Measurements from ENCODE around the gene PIH1D1.
"Not testable (repeated sequence)": the region's sequence is repeated elsewhere in the genome, so short reads cannot be mapped to it uniquely, and the experiment has no call there.

The PIH1D1 gene

GRCh38 chr19:49479975-49480628, 28.5 kb upstream of the PIH1D1 start:
- DNase-seq = no peak

- peak; percentile 52 for DNase-seq
Measured at GRCh38 chr19:49475995-49476880, 24.6 kb upstream of the PIH1D1 start.

DNA sequence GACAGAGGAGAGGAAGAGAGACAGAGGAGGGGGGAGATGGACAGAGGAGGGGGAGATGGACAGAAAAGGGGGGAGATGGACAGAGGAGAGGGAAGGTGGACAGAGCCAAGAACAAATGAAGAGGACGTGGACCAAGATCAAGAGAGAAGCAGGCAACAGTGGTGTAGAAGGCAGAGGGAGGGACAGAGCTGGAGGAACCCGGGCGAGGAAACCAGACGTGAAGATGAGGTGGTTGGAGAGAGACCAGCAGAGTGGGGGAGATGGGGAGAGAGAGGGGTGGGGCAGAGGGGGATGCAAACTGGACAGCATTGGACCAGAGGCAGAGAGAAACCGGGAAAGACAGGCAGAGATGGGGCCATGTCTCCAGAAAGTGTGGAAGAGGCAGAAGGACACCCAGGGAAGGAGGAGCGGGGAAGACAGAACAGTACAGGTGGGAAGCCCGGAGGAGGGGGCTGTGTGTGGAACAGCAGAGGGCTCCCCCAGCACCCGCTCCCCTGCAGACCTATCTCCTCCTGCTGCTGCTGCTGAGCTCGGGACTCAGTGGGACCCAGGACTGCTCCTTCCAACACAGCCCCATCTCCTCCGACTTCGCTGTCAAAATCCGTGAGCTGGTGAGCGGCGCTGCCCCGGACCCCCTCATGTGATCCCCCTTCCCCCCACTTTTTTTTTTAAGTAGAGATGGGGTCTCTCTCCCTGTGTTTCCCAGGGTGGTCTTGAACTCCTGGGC, 23.7 kb upstream of the PIH1D1 start:
- no peak for DNase-seq

DNA sequence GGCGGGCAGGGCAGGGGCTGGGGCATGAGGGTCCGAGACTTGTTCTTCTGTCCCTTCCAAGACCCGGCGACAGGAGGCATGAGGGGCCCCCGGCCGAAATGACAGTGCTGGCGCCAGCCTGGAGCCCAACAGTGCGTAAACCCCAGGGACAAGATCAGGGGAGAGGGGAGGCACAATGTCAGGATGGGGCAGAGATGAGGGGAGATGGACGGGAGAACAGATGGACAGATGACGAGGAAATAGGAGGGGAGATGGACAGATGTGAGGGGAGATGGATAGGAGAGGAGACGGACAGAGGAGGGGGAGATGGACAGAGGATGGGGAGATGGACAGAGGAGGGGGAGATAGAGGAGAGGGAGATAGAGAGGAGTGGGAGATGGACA, 22.9 kb upstream of the PIH1D1 start:
- no peak for DNase-seq

DNA sequence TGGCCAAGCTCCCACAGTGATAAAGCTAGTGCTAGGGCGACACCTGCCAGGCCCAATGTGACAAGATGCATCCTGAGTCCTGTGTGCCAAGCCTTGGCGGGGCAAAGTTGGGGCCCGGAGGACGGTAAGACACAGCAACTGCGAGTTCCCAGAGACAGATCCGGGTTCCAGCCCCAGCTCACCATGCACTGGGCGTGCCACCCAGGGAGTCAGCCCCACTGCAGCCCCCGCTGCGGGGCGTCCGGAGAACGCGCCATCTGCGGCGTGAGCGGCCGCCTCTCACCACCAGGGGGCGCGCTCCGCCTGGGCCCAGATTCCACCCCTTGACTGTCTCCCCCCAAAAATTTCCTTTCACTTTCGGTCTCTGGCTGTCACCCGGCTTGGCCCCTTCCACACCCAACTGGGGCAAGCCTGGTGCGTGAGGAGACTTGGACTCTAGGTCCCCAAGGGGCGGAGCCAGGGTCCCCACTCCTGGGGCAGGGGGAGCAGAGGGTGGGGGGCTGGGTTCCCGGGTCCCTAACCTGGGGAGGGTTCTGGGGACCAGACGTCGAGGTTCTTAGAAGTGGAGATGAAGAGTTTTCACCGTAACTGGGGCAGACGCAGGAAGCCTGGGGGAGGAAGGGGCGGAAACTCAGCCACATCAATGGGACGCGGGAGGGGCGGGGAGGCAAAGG, 22.4 kb upstream of the PIH1D1 start, which contains the start of gene FLT3LG:
Gene FLT3LG (plus strand): TSS at position 348 of the 674 bp plus-strand sequence. CDS start 425 bp downstream, outside the sequence.
- peak; percentile 84 for DNase-seq

DNA sequence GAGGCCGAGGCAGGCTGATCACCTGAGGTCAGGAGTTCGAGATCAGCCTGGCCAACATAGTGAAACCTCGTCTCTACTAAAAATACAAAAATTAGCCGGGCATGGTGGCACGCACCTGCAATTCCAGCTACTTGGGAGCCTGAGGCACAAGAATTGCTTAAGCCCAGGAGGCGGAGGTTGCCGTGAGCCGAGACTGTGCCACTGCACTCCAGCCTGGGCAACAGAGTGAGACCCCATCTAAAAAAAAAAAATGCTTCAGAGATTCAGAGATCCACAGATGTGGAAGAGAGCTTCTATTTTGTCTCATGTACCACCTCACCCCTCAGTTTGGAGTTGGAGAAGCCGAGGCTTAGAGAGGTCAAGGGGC, 21.9 kb upstream of the PIH1D1 start:
- not testable (repeated sequence) for DNase-seq

GRCh38 chr19:49472936-49473335, 21.3 kb upstream of the PIH1D1 start:
- no peak for DNase-seq

- DNase-seq = no peak
Measured at GRCh38 chr19:49470615-49470978, 19.0 kb upstream of the PIH1D1 start.

GRCh38 chr19:49469828-49470614, 18.4 kb upstream of the PIH1D1 start:
- DNase-seq = peak; percentile 54

DNA sequence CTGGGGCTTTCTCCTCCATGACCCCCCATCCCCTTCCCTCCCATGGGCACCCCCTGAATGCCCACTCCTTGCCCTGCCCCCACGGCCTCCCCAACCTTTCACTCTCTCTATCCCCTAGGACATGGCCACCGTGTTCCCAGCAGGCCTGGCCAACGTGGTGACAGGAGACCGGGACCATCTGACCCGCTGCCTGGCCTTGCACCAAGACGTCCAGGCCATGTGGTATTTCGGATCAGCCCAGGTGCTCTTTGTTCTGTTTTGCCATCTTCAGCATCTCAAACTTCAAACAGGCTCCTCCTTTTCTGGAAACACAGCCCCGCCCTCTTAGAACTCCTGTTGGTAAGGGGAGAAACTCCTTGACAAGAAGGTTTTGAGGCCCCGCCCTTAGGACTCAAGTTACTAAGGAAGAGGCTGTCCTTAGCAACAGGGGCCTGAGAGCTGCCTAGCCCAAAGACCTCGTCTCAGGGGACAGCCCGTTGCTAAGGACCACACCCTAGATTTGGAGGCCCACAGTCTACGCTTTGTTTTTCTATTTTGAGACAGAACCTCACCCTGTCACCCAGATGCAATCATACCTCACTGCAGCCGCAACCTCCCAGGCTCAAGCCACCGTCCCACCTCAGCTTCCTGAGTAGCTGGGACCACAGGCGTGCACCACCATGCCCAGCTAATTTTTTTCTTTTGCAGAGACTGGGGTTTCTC, 17.3 kb upstream of the PIH1D1 start:
- DNase-seq = peak; percentile 69

DNA sequence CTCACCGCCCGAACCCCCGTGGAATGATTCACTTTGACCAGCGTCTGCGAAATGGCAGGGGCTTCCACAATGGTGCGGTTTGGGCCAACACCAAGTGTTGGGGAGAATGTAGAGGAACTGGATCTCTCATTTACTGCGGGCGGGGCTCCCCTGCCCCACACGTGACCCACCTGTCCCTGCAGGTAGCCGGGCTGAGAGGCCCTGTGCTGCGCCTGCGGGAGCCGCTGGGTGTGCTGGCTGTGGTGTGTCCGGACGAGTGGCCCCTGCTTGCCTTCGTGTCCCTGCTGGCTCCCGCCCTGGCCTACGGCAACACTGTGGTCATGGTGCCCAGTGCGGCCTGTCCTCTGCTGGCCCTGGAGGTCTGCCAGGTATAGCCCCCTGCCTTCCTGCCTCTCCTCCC, 16.6 kb upstream of the PIH1D1 start:
- no peak for DNase-seq

GRCh38 chr19:49465371-49465770, 13.8 kb upstream of the PIH1D1 start:
- no peak for DNase-seq

DNA sequence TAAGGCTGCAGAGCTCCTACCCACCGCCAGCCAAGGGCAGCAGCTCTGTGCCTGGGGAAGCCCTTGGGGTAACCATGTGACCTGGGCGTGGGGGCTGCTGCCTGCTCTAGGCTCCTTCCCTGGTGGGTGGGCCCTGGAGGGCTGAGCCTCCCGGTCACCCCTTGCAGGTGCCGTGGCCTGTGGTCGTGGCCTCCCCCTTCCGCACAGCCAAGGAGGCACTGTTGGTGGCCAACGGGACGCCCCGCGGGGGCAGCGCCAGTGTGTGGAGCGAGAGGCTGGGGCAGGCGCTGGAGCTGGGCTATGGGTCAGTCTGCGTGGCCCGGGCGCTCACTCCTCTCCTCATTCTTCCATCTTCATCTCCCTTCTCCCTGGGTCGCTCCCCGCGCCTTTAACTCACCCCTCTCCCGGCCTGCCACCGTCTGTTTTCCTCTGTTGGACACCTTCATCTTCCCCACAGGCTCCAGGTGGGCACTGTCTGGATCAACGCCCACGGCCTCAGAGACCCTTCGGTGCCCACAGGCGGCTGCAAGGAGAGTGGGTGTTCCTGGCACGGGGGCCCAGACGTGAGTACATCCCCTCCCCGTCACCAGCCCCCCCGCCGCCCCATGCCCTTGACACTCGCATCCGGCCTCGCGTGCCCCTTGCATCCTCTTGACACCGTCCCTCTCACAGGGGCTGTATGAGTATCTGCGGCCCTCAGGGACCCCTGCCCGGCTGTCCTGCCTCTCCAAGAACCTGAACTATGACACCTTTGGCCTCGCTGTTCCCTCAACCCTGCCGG, 12.5 kb upstream of the PIH1D1 start:
- DNase-seq = no peak

- DNase-seq = no peak
Measured at GRCh38 chr19:49462492-49462891, 10.9 kb upstream of the PIH1D1 start.

DNA sequence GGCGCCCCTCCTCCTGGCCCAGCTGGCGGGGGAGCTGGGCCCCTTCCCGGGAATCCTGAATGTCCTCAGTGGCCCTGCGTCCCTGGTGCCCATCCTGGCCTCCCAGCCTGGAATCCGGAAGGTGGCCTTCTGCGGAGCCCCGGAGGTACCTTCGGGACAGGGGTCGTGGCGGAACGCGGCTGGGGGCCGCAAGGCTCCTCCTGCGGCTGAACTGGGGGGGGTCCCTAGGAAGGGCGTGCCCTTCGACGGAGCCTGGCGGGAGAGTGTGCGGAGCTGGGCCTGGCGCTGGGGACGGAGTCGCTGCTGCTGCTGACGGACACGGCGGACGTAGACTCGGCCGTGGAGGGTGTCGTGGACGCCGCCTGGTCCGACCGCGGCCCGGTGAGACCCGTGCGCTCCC, 10.0 kb upstream of the PIH1D1 start:
- DNase-seq = no peak

DNA sequence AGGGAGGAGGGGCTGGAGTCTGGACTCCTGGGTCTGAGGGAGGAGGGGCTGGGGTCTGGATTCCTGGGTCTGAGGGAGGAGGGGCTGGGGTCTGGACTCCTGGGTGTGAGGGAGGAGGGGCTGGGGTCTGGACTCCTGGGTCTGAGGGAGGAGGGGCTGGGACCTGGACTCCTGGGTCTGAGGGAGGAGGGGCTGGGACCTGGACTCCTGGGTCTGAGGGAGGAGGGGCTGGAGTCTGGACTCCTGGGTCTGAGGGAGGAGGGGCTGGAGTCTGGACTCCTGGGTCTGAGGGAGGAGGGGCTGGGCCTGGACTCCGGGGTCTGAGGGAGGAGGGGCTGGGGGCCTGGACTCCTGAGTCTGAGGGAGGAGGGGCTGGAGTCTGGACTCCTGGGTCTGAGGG, 9.5 kb upstream of the PIH1D1 start:
- not testable (repeated sequence) for DNase-seq

DNA sequence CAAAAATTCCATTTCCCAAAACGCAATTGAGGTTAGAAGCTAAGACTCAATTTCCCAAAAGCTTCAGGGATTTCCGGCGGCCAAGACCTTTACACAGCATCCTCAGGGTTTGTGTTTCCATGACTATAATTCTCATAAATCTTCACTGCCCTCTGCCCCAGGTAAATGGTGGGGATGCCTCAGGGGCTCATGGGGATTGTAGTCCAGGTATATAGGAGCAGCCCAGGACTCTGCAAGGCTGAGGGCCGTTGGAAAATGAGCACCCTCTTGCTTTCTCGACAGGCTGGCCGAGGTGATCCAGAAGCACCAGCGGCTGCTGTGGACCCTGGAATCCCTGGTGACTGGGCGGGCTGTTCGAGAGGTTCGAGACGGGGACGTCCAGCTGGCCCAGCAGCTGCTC, 7.8 kb upstream of the PIH1D1 start:
- DNase-seq = no peak

GRCh38 chr19:49458567-49458903, 6.9 kb upstream of the PIH1D1 start:
- no peak for DNase-seq

GRCh38 chr19:49456326-49456725, 4.7 kb upstream of the PIH1D1 start:
- DNase-seq = no peak

- DNase-seq = no peak
Measured at GRCh38 chr19:49455773-49456172, 4.2 kb upstream of the PIH1D1 start.

DNA sequence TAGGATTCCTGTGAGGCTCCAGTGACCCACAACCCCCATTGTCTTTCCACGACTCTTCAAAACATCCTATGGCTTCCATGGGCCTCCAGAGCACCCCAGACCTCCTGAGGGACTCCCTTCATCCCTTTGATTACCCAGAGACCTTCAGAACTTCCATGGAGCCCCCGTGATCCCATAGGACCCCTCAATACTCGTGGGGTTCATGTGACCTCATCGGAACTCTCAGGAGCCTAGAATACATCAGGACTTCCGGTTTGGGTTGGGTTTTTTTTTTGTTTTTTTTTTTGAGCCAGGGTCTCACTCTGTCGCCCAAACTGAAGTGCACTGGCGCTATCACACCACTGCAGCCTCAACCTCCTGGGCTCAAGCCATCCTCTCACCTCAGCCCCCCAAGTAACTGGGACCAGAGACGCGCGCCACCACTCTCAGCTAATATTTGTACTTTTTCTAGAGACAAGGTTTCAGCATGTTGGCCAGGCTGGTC, 2.2 kb upstream of the PIH1D1 start:
- DNase-seq = no peak

Data from activated CD4-positive, alpha-beta T cell treated with anti-CD3 and anti-CD28 coated beads for 1 hour (primary cell).